ENCODE data around the gene TTN. TPM values are rescaled to one million over a fixed set of nuclear protein-coding genes. Genes with fewer than 3 reads are reported as not detected.

The TTN gene
- total and polyA plus RNA-seq, 2 of the 8 experiments (the other 6 are each of a cell fraction or from before 2014, with no cell fraction given): 0.30 to 9.7 TPM

DNA sequence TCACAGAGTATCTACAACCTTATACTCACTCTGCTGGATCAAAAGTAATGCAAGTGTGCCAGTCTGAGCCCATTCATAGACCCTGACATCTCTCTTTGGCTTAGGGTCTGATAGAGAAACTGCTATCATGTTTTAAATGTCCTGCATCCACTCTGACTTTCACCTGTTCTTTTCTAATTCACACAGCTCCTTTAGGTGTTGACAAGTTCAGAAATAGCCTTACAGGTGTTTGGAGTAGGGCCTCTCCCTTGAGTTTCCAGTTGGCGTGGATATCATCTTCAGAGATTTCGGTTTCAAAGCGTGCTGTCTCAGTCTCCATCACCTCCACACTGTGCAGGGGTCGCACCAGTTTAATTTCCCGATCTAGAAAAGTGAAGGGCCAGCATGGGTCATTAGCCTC is 176.6 kb downstream of the TTN start:
- POLR2A ChIA-PET (ENCODE audit: partially characterized antibody): interaction anchor here (1.5 kb wide), 1 partner anchor 9 kb away, joined by 4 read pairs; no protein-coding TSS in a partner anchor
- TF ChIP-seq TEAD4 (IDR thresholded peaks at IDR 0.05; ENCODE audit: low read depth, low read length): no peak
- TF ChIP-seq SP4 (IDR thresholded peaks at IDR 0.05; ENCODE audit: low read length): no peak
- TF ChIP-seq ZNF274 (IDR thresholded peaks at IDR 0.05; ENCODE audit: borderline replicate concordance, extremely low read depth, low read length): no peak
- no peak for TF ChIP-seq TAF7 (optimal IDR thresholded peaks at IDR 0.05; ENCODE audit: borderline replicate concordance, low read depth, low read length)
- no peak for TF ChIP-seq JUN (IDR thresholded peaks at IDR 0.05; ENCODE audit: low read depth, low read length)
- TF ChIP-seq HDAC6 (IDR thresholded peaks at IDR 0.05; ENCODE audit: low read depth, low read length): no peak
- TF ChIP-seq SP2 (IDR thresholded peaks at IDR 0.05; ENCODE audit: low read length): no peak
- no peak for TF ChIP-seq POLR2AphosphoS5 (IDR thresholded peaks at IDR 0.05; ENCODE audit: low read depth, low read length)
- Histone ChIP-seq H2BK12ac (ENCODE audit: low read depth, low read length) (no peak overlapping the region), H3K23ac (ENCODE audit: insufficient read length) (no peak overlapping the region), H3K23me2 (ENCODE audit: low read depth, low read length) (no peaks in the 10 kb centered on the region), H3K27me3 (replicated peaks in 1 of 4; ENCODE audit: control insufficient read depth in 3 of 4, extremely low read depth in 1 of 4, insufficient read depth in 3 of 4, low read length in 3 of 4) (no peaks in the 10 kb centered on the region), H2AK5ac (ENCODE audit: low read depth, low read length) (no peak overlapping the region), H2BK120ac (replicated peaks; ENCODE audit: low read depth, low read length) (no peak overlapping the region), H3K9me3 (ENCODE audit: insufficient read depth in 2 of 2, low read depth in 1 of 2, low read length in 1 of 2) (no peaks in the 10 kb centered on the region), H4K20me1 (replicated peaks in 1 of 2; ENCODE audit: control insufficient read depth in 1 of 2, insufficient read depth in 2 of 2, low read length in 2 of 2) (no peaks in the 10 kb centered on the region), H3K4me3 (ENCODE audit: extremely low read depth in 1 of 4, insufficient read depth in 2 of 4, low read depth in 3 of 4, low read length in 4 of 4) (no peak overlapping the region), H3K4me1 (replicated peaks in 1 of 4; ENCODE audit: control insufficient read depth in 3 of 4, insufficient read depth in 4 of 4, low read length in 3 of 4) (no peaks in the 10 kb centered on the region), H2BK20ac (ENCODE audit: low read length) (no peak overlapping the region), H3K79me2 (ENCODE audit: control insufficient read depth in 1 of 2, insufficient read depth in 2 of 2, low read length in 2 of 2) (no peaks in the 10 kb centered on the region), H3K79me1 (ENCODE audit: low read depth, low read length) (no peaks in the 10 kb centered on the region), H3K56ac (replicated peaks; ENCODE audit: insufficient read length, low read depth, low read length) (no peak overlapping the region), H4K91ac (replicated peaks; ENCODE audit: insufficient read length, low read length) (no peak overlapping the region), H4K8ac (ENCODE audit: extremely low read depth, insufficient read depth, low read length) (no peak overlapping the region), H2BK5ac (ENCODE audit: low read depth, low read length) (no peak overlapping the region), H3K36me3 (ENCODE audit: control insufficient read depth in 2 of 4, insufficient read depth in 4 of 4, low read length in 3 of 4) (peaks cover 0 to 3% (median 0%) of the 10 kb centered on the region in 4 experiments; a peak in 1 of 8 replicates), H3K9ac (replicated peaks in 1 of 4; ENCODE audit: extremely low read depth in 1 of 4, low read depth in 3 of 4, low read length in 3 of 4) (no peak overlapping the region), H3K27ac (ENCODE audit: low read depth, low read length) (no peak overlapping the region), H3K14ac (ENCODE audit: insufficient read length) (no peak overlapping the region), H3K4me2 (ENCODE audit: insufficient read depth in 1 of 2, low read depth in 2 of 2, low read length in 2 of 2) (no peak overlapping the region), H3K4ac (replicated peaks; ENCODE audit: insufficient read length, low read depth, low read length) (no peak overlapping the region), H2AFZ (ENCODE audit: low read length) (no peak overlapping the region), H2BK15ac (ENCODE audit: low read length) (no peak overlapping the region), H4K5ac (ENCODE audit: insufficient read length, low read depth, low read length) (no peak overlapping the region), H3K18ac (ENCODE audit: extremely low read depth, low read length) (no peak overlapping the region)
- CTCF ChIA-PET (ENCODE audit: partially characterized antibody): no interaction called here
- DNase-seq (ENCODE audit: low read depth in 1 of 2, low spot score in 2 of 2): no peak
- WGBS, 2 experiments (ENCODE audit: extremely low coverage in 1 of 2, insufficient coverage in 1 of 2, insufficient read length in 1 of 2, insufficient replicate concordance in 2 of 2, low coverage in 1 of 2, low lambda C conversion rate in 2 of 2, missing lambda C conversion rate in 1 of 2): 96% methylated on average over 5 of the region's 5 CpGs; no CpG with 5 or more reads in 1 of the 2 experiments
- FAIRE-seq: no peak

Data from H1 (cell line).